Peyer's patch (tissue), 4 donors: ENCODE data around the gene PIP4K2C. TPM values are rescaled to one million over a fixed set of nuclear protein-coding genes. Genes with fewer than 3 reads are reported as not detected.
"Not testable (repeated sequence)": the region's sequence is repeated elsewhere in the genome, so short reads cannot be mapped to it uniquely, and the experiment has no call there.

Experiments used
- DNase-seq, 3 donors: peaks; one replicate each; pipeline ENCODE4 v3.0.0-alpha.2; 2017 to 2019
- H3K27ac ChIP-seq, 4 donors: fragments of 200-600 bp; sonication (generic); one replicate each; pipeline ENCODE4 v1.5.1; 2016 to 2019
- H3K27me3 ChIP-seq, 2 donors: fragments of 200-600 bp; sonication (generic); one replicate each; pipeline ENCODE4 v1.5.1; 2019
- H3K36me3 ChIP-seq, 3 donors: fragments of 200-600 bp; sonication (generic); one replicate each; pipeline ENCODE4 v1.5.1; 2016 to 2019
- H3K4me1 ChIP-seq, 4 donors: fragments of 200-600 bp; sonication (generic); one replicate each; pipeline ENCODE4 v1.5.1; 2016 to 2019
- H3K4me3 ChIP-seq, 4 donors: fragments of 200-600 bp; sonication (generic); 1 replicate in 3 of 4; 2 replicates in 1 of 4; pipeline ENCODE4 v1.5.1; 2016 to 2019; ENCODE audit warnings: mild to moderate bottlenecking in 1 of 4
- H3K9me3 ChIP-seq, 4 donors: fragments of 200-600 bp; sonication (generic); one replicate each; pipeline ENCODE4 v1.5.1; 2016 to 2019; ENCODE audit warnings: mild to moderate bottlenecking in 1 of 4
- CTCF ChIP-seq, 6 experiments: fragments of 450-650 bp in 4 of 6; fragments of 200-600 bp in 2 of 6; sonication (generic) in 1 of 6; IDR thresholded peaks; one replicate each; pipeline ENCODE4 v1.5.1; 2017 to 2019; ENCODE audit warnings: antibody characterized with exemption in 6 of 6, mild to moderate bottlenecking in 3 of 6, moderate library complexity in 1 of 6
- POLR2A ChIP-seq, 2 donors: fragments of 450-650 bp; IDR thresholded peaks; one replicate each; pipeline ENCODE4 v1.5.1; 2017; ENCODE audit warnings: antibody characterized with exemption in 2 of 2, mild to moderate bottlenecking in 2 of 2, moderate library complexity in 2 of 2
- total RNA-seq, 4 donors: library from RNA; depleted of rRNA; stranded (reverse); fragments of >200 nt; gene quantifications; one replicate each; pipeline ENCODE4 v1.1.0, GENCODE V29; 2016

Gene PIP4K2C
- total RNA-seq, 4 donors from 2014 or later, result 9.1 to 52.6 (median 37.9) TPM

DNA sequence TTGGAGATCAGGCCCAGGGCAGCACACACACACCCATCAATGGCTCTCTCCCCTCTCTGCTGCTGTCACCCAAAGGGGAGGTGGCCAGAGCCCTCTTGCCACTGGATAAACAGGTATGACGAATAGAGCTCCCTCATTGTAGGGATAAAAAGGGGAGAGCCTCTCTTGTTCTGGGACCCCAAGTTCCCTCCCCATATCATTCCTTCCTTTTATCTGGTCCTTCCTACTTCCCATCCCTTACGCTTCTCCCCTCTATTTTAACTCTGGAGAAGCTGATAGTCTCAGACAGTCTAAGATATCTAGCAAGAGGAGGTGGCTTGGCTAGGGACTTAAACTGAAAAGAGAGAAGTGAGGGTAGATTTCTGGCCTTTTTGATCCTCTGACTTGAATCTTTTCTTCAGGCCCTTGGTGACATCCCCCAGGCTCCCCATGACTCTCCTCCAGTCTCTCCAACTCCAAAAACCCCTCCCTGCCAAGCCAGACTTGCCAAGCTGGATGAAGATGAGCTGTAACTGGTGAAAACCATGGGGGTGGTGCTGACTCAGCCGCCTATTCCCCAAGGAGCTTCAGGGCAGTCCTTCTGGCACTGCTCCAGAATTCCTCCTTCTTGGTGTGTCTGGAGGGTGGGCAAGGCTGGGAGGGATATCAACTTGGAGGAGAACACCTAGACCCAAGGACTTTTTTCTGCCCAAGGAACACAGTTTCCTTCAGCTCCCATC lies 25.6 kb downstream of the PIP4K2C start:
- TF ChIP-seq POLR2A (IDR thresholded peaks at IDR 0.05) (no peak), CTCF (IDR thresholded peaks at IDR 0.05) (no peak)

DNA sequence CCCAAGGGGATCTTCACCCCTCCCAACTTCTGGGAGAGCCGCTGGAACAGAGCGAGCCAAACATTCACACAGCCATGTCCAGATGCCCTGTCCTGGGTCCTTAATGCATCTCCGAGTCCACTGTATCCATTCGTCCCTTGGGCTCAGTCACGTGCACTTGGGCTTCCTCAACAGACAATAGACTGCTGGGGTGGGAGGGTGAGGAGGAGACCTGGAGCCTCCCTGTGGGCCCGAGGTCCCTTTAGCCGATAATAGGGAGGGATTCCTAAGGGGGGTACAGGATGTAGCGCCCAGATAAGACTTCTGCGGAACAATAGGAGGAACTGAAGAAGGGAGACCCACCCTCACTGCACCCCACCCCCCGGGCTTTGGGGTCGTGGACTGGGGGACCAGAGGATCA lies 26.9 kb downstream of the PIP4K2C start:
- TF ChIP-seq CTCF (IDR thresholded peaks at IDR 0.05) (no peak), POLR2A (IDR thresholded peaks at IDR 0.05) (no peak)
- Histone ChIP-seq H3K4me3 (no peak overlapping the region), H3K27me3 (peaks cover 0 to 25% of the 10 kb centered on the region in 2 donors), H3K4me1 (peaks cover 3 to 23% (median 16%) of the 10 kb centered on the region in 4 donors), H3K27ac (no peak overlapping the region), H3K9me3 (no peaks in the 10 kb centered on the region), H3K36me3 (no peaks in the 10 kb centered on the region)
- DNase-seq, result no peak

More for the DNA sequence above, 25.6 kb downstream of the PIP4K2C start:
- Histone ChIP-seq H3K4me1 (peaks cover under 1 to 21% (median 18%) of the 10 kb centered on the region in 4 donors), H3K4me3 (no peak overlapping the region), H3K27me3 (peaks cover 0 to 25% of the 10 kb centered on the region in 2 donors), H3K27ac (no peak overlapping the region), H3K36me3 (no peaks in the 10 kb centered on the region), H3K9me3 (no peaks in the 10 kb centered on the region)
- no peak for DNase-seq

- H3K4me3 ChIP-seq, H3K27ac ChIP-seq, H3K9me3 ChIP-seq, DNase-seq, H3K36me3 ChIP-seq: not testable (repeated sequence)
- Histone ChIP-seq H3K27me3 (peaks cover 0 to 25% of the 10 kb centered on the region in 2 donors), H3K4me1 (peaks cover 3 to 23% (median 16%) of the 10 kb centered on the region in 4 donors)
These were observed 27.4 kb downstream of the PIP4K2C start for GRCh38 chr12:57618431-57618830.

GRCh38 chr12:57618966-57619433 lies 28.0 kb downstream of the PIP4K2C start:
- Histone ChIP-seq H3K9me3 (no peaks in the 10 kb centered on the region), H3K27me3 (peaks cover 0 to 25% of the 10 kb centered on the region in 2 donors), H3K36me3 (no peaks in the 10 kb centered on the region), H3K4me1 (peaks cover 3 to 23% (median 15%) of the 10 kb centered on the region in 4 donors), H3K4me3 (no peak overlapping the region), H3K27ac (no peak overlapping the region)
- DNase-seq, result no peak
- TF ChIP-seq CTCF (IDR thresholded peaks at IDR 0.05) (no peak), POLR2A (IDR thresholded peaks at IDR 0.05) (no peak)

GRCh38 chr12:57619434-57620244 lies 28.6 kb downstream of the PIP4K2C start:
- H3K27ac ChIP-seq, result no peak overlapping the region
- DNase-seq, result peak in 1 of 3 donors; percentile 65
- no peaks in the 10 kb centered on the region for H3K36me3 ChIP-seq
- peaks cover 0 to 25% of the 10 kb centered on the region in 2 donors for H3K27me3 ChIP-seq
- H3K4me3 ChIP-seq, result no peak overlapping the region
- H3K9me3 ChIP-seq, result no peaks in the 10 kb centered on the region
- TF ChIP-seq CTCF (IDR thresholded peaks at IDR 0.05) (no peak), POLR2A (IDR thresholded peaks at IDR 0.05) (no peak)
- H3K4me1 ChIP-seq, result peaks cover 3 to 23% (median 12%) of the 10 kb centered on the region in 4 donors
